ENCODE measurements around the gene FNDC11.
A peak's percentile ranks its signal among the peaks of the same experiment; 100 is the strongest.
"Not testable (repeated sequence)": the region's sequence is repeated elsewhere in the genome, so short reads cannot be mapped to it uniquely, and the experiment has no call there.

The FNDC11 gene
- total RNA-seq = 0 to 0.62 (median 0.38) reads per million in 4 experiments

- DNase-seq = peak; percentile 49
Measured at GRCh38 chr20:63553933-63554290, at the start of gene FNDC11. Gene FNDC11, plus strand, starts transcription at chr20:63554159. Its CDS starts 1,505 bp downstream, at chr20:63555664.

- DNase-seq = no peak
Measured at GRCh38 chr20:63504642-63505041, 49.3 kb upstream of the FNDC11 start.

- DNase-seq = no peak
Measured at GRCh38 chr20:63505281-63505680, 48.7 kb upstream of the FNDC11 start.

- no peak for DNase-seq
Measured at GRCh38 chr20:63505723-63506122, 48.2 kb upstream of the FNDC11 start.

- DNase-seq = no peak
Measured at GRCh38 chr20:63507083-63507743, 46.7 kb upstream of the FNDC11 start.

GRCh38 chr20:63508072-63508768 lies 45.7 kb upstream of the FNDC11 start:
- no peak for DNase-seq

- DNase-seq = no peak
Measured at GRCh38 chr20:63509088-63509564, 44.8 kb upstream of the FNDC11 start.

- DNase-seq = no peak
Measured at GRCh38 chr20:63513207-63513606, 40.8 kb upstream of the FNDC11 start.

GRCh38 chr20:63514520-63514919 lies 39.4 kb upstream of the FNDC11 start:
- not testable (repeated sequence) for DNase-seq

- DNase-seq = no peak
Measured at GRCh38 chr20:63517376-63518309, 36.3 kb upstream of the FNDC11 start.

GRCh38 chr20:63518351-63518861 lies 35.6 kb upstream of the FNDC11 start:
- no peak for DNase-seq

GRCh38 chr20:63518946-63519667 lies 34.9 kb upstream of the FNDC11 start:
- no peak for DNase-seq

- DNase-seq = peak; percentile 54
Measured at GRCh38 chr20:63519668-63520503, 34.1 kb upstream of the FNDC11 start.

GRCh38 chr20:63520504-63520933 lies 33.4 kb upstream of the FNDC11 start, which contains the start of gene PPDPF:
Gene PPDPF, plus strand, starts transcription at chr20:63520765. Its CDS starts 544 bp downstream, at chr20:63521309.
- DNase-seq = peak; percentile 77

GRCh38 chr20:63520934-63521601 lies 32.9 kb upstream of the FNDC11 start:
- DNase-seq = peak; percentile 60

- DNase-seq = no peak
Measured at GRCh38 chr20:63521602-63522001, 32.4 kb upstream of the FNDC11 start.

GRCh38 chr20:63522091-63522868 lies 31.7 kb upstream of the FNDC11 start:
- no peak for DNase-seq

GRCh38 chr20:63522981-63523611 lies 30.9 kb upstream of the FNDC11 start:
- no peak for DNase-seq

- DNase-seq = no peak
Measured at GRCh38 chr20:63525185-63525584, 28.8 kb upstream of the FNDC11 start.

Measured in effector CD8-positive, alpha-beta T cell (primary cell).